Keratinocyte (primary cell): ENCODE measurements around the gene KSR1. TPM values are rescaled to one million over a fixed set of nuclear protein-coding genes. Genes with fewer than 3 reads are reported as not detected.

Experiments
- DNase-seq: peaks from one replicate; pipeline ENCODE4 v3.0.0-alpha.2; 2011; ENCODE audit warnings: low read depth, missing footprints, low spot score
- FAIRE-seq: peaks from 2 replicates; lab custom pipeline; 2011; peaks lifted over from hg19 to GRCh38; lab: Jason Lieb, UNC
- H2AFZ ChIP-seq: 2 replicates; pipeline ENCODE4 v1.6.0; 2012; ENCODE audit warnings: low read length, control low read depth, inconsistent platforms; ENCODE audit not compliant: control insufficient read depth
- H3K27ac ChIP-seq: 2 replicates; pipeline ENCODE4 v1.5.1; 2011; ENCODE audit warnings: low read length; ENCODE audit not compliant: control insufficient read depth, insufficient read depth
- H3K27me3 ChIP-seq: 3 replicates; pipeline ENCODE4 v1.6.0; 2011; ENCODE audit warnings: low read length; ENCODE audit not compliant: control insufficient read depth, insufficient read depth; ENCODE audit errors: extremely low read depth
- H3K36me3 ChIP-seq, 2 experiments: 2 replicates in 1 of 2; 3 replicates in 1 of 2; pipeline ENCODE4 v1.5.1; 2011; ENCODE audit warnings: low read length in 2 of 2, mild to moderate bottlenecking in 1 of 2; ENCODE audit not compliant: control insufficient read depth in 2 of 2, insufficient read depth in 2 of 2; ENCODE audit errors: extremely low read depth in 1 of 2
- H3K4me1 ChIP-seq: 3 replicates; pipeline ENCODE4 v1.5.1; 2011; ENCODE audit warnings: low read length; ENCODE audit not compliant: control insufficient read depth, insufficient read depth; ENCODE audit errors: extremely low read depth
- H3K4me2 ChIP-seq: 3 replicates; pipeline ENCODE4 v1.6.0; 2011; ENCODE audit warnings: low read depth, low read length; ENCODE audit not compliant: control insufficient read depth, insufficient read depth; ENCODE audit errors: extremely low read depth
- H3K4me3 ChIP-seq, 3 experiments: fragments of 200-600 bp in 1 of 3; sonication (generic) in 1 of 3; 2 replicates in 2 of 3; 3 replicates in 1 of 3; pipeline ENCODE4 v1.5.1; 2011 to 2016; ENCODE audit warnings: low read length in 3 of 3, mild to moderate bottlenecking in 3 of 3, control low read depth in 2 of 3, inconsistent platforms in 1 of 3, low read depth in 1 of 3, mixed read lengths in 1 of 3, mixed run types in 1 of 3, moderate library complexity in 1 of 3; ENCODE audit not compliant: control insufficient read depth in 2 of 3, insufficient read depth in 2 of 3; ENCODE audit errors: extremely low read depth in 1 of 3
- H3K79me2 ChIP-seq: 2 replicates; pipeline ENCODE4 v1.6.0; 2012; ENCODE audit warnings: low read length; ENCODE audit not compliant: control insufficient read depth, insufficient read depth
- H3K9ac ChIP-seq: 3 replicates; pipeline ENCODE4 v1.6.0; 2011; ENCODE audit warnings: low read length; ENCODE audit not compliant: control insufficient read depth, insufficient read depth; ENCODE audit errors: extremely low read depth
- H3K9me1 ChIP-seq: 3 replicates; pipeline ENCODE4 v1.6.0; 2011; ENCODE audit warnings: low read length; ENCODE audit not compliant: control insufficient read depth, insufficient read depth; ENCODE audit errors: extremely low read depth
- H3K9me3 ChIP-seq: 2 replicates; pipeline ENCODE4 v1.5.1; 2012; ENCODE audit warnings: low read depth, low read length; ENCODE audit not compliant: control insufficient read depth
- H4K20me1 ChIP-seq: 3 replicates; pipeline ENCODE4 v1.6.0; 2011; ENCODE audit warnings: low read length; ENCODE audit not compliant: control insufficient read depth, insufficient read depth; ENCODE audit errors: extremely low read depth
- EZH2 ChIP-seq: IDR thresholded peaks from one replicate; pipeline ENCODE4 v1.6.1; 2012; ENCODE audit warnings: inconsistent platforms, mild to moderate bottlenecking, low read length, moderate library complexity
- dilution Hi-C: fragments of 300-500 bp; cut with MboI; formaldehyde crosslinking; loops from one replicate; pipeline ENCODE4 v1.7.0; 2020; ENCODE audit warnings: low sequenced_read_pairs; ENCODE audit not compliant: extremely low pct_ligation_motif_present
- polyA plus RNA-seq, 5 experiments: library from polyadenylated mRNA; depleted of rRNA in 3 of 5; stranded (reverse) in 3 of 5; stranded (forward) in 1 of 5; unstranded in 1 of 5; fragments of >200 nt; gene quantifications; 1 replicate in 1 of 5; 2 replicates in 3 of 5; 3 replicates in 1 of 5; pipeline versions ENCODE4 v1.2.1 to v1.2.3, GENCODE V29; 2011 to 2012; ENCODE audit warnings: missing spikeins in 2 of 5, low read depth in 1 of 5, low replicate concordance in 1 of 5
- TF ChIP-seq, protein P1 (sequence below), 3 experiments: IDR thresholded peaks in 1 of 3; conservative IDR thresholded peaks in 1 of 3; optimal IDR thresholded peaks in 1 of 3; 2 replicates in 2 of 3; 3 replicates in 1 of 3; pipeline versions ENCODE3 to v1.5.1; 2011; ENCODE audit warnings: low read length in 3 of 3, mild to moderate bottlenecking in 3 of 3, moderate library complexity in 2 of 3, control low read depth in 1 of 3, inconsistent platforms in 1 of 3; ENCODE audit not compliant: insufficient read depth in 2 of 3; ENCODE audit errors: extremely low read depth in 1 of 3

The KSR1 gene
- polyA plus RNA-seq, 1 donor (not counting 4 experiments of a cell fraction or from before 2014, with no cell fraction given): 1.3 TPM

DNA sequence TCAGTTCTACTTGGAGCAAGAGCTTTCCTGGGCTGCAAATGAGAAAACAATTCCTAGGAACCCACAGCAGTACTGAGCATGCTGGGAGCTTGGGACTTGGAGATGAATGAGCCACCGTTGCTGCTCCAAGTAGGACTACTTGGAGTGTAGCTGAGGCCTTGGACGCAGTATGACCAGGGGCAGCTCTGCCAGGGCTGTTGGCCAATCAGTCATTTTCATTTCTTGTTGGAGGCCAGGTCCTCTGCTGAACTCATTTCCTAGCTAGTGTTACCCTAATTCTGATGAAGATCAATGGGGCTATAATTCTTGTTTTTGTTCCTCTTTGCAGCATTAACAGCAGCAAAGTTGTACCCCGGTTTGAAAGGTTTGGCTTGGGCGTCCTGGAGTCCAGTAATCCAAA is 166.7 kb downstream of the KSR1 start:
- Histone ChIP-seq H3K27ac (no peak overlapping the region), H3K4me3 (no peak overlapping the region), H4K20me1 (peaks cover 2% of the 10 kb centered on the region), H3K27me3 (no peaks in the 10 kb centered on the region), H2AFZ (no peak overlapping the region), H3K9me1 (no peaks in the 10 kb centered on the region), H3K36me3 (no peaks in the 10 kb centered on the region), H3K79me2 (no peaks in the 10 kb centered on the region), H3K4me1 (no peaks in the 10 kb centered on the region), H3K4me2 (no peak overlapping the region), H3K9me3 (no peaks in the 10 kb centered on the region), H3K9ac (no peak overlapping the region)
- DNase-seq: no peak
- dilution Hi-C loops: no loop called here
- TF ChIP-seq, protein P1, sequence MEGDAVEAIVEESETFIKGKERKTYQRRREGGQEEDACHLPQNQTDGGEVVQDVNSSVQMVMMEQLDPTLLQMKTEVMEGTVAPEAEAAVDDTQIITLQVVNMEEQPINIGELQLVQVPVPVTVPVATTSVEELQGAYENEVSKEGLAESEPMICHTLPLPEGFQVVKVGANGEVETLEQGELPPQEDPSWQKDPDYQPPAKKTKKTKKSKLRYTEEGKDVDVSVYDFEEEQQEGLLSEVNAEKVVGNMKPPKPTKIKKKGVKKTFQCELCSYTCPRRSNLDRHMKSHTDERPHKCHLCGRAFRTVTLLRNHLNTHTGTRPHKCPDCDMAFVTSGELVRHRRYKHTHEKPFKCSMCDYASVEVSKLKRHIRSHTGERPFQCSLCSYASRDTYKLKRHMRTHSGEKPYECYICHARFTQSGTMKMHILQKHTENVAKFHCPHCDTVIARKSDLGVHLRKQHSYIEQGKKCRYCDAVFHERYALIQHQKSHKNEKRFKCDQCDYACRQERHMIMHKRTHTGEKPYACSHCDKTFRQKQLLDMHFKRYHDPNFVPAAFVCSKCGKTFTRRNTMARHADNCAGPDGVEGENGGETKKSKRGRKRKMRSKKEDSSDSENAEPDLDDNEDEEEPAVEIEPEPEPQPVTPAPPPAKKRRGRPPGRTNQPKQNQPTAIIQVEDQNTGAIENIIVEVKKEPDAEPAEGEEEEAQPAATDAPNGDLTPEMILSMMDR (optimal IDR thresholded peaks at IDR 0.05 in 1 of 3, IDR thresholded peaks at IDR 0.05 in 1 of 3, conservative IDR thresholded peaks at IDR 0.05 in 1 of 3; ENCODE audit: extremely low read depth in 1 of 3, insufficient read depth in 2 of 3, low read length in 3 of 3): no peak
- no peak for TF ChIP-seq EZH2
- FAIRE-seq: no peak

DNA sequence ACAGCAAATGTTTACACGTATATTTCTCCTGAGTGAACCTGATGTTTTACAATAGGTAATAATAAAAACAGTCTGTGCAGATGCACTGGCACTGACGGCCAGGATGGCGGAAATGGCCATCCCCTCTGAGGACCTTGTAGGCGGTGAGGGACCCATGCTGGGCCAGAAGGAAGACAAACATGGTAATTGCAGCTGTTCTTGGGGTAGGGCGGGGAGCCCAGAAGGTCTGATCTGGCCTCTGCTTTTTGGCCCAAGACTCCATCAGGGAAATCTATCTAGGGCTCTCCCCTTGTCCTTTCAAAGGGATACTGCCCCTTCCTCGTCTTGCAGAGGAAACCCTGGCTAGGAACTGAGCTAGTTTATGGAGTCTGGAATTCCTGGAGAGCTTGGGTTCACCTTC is 167.4 kb downstream of the KSR1 start:
- no peak for TF ChIP-seq EZH2
- TF ChIP-seq, protein P1 (optimal IDR thresholded peaks at IDR 0.05 in 1 of 3, IDR thresholded peaks at IDR 0.05 in 1 of 3, conservative IDR thresholded peaks at IDR 0.05 in 1 of 3; ENCODE audit: extremely low read depth in 1 of 3, insufficient read depth in 2 of 3, low read length in 3 of 3): no peak
- H3K4me2 ChIP-seq: no peak overlapping the region
- no peaks in the 10 kb centered on the region for H3K36me3 ChIP-seq
- no peaks in the 10 kb centered on the region for H3K9me1 ChIP-seq
- H3K4me1 ChIP-seq: no peaks in the 10 kb centered on the region
- FAIRE-seq (no peak), DNase-seq (no peak)
- H3K79me2 ChIP-seq: no peaks in the 10 kb centered on the region
- peaks cover 2% of the 10 kb centered on the region for H4K20me1 ChIP-seq
- H3K27ac ChIP-seq: no peak overlapping the region
- H3K4me3 ChIP-seq: no peak overlapping the region
- no peaks in the 10 kb centered on the region for H3K9me3 ChIP-seq
- no peaks in the 10 kb centered on the region for H3K27me3 ChIP-seq
- dilution Hi-C loops: no loop called here
- no peak overlapping the region for H3K9ac ChIP-seq
- H2AFZ ChIP-seq: no peak overlapping the region
